ENCODE measurements around the gene GTSE1. TPM values are rescaled to one million over a fixed set of nuclear protein-coding genes. Genes with fewer than 3 reads are reported as not detected.

GTSE1 gene
- total RNA-seq, 3 donors from 2014 or later, result 0.29 to 0.48 TPM; not detected in 1

DNA sequence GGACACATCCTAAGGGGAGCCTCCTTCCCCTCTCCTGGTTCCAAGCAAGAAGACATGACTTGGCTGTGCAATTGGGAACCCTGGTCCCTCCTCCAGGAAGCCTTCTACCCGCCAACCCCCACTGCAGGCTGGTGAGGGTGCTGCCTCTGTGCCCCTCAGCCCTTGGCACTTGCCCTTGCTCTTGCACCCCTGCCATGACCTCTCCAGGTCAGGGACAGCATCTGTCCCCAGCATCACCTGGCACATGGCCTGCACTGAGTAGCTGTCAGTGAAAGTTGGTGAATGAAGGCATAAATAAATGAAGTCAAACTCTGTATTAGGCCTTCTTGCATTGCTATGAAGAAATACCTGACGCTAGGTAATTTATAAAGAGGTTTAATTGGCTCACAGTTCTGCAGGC lies 1.9 kb upstream of the GTSE1 start:
- no peaks in the 10 kb centered on the region for H3K27me3 ChIP-seq
- intact Hi-C loops (cut with DNase I; ENCODE audit: low total_unique reads), result loop anchor here (10.0 kb wide), 2 partner anchors 160 to 300 kb away; no protein-coding TSS in a partner anchor
- H3K36me3 ChIP-seq, result peaks cover 11% of the 10 kb centered on the region
- TF ChIP-seq POLR2AphosphoS5 (IDR thresholded peaks at IDR 0.05) (no peak), POLR2A (IDR thresholded peaks at IDR 0.05) (no peak)
- TF ChIP-seq, protein P1, sequence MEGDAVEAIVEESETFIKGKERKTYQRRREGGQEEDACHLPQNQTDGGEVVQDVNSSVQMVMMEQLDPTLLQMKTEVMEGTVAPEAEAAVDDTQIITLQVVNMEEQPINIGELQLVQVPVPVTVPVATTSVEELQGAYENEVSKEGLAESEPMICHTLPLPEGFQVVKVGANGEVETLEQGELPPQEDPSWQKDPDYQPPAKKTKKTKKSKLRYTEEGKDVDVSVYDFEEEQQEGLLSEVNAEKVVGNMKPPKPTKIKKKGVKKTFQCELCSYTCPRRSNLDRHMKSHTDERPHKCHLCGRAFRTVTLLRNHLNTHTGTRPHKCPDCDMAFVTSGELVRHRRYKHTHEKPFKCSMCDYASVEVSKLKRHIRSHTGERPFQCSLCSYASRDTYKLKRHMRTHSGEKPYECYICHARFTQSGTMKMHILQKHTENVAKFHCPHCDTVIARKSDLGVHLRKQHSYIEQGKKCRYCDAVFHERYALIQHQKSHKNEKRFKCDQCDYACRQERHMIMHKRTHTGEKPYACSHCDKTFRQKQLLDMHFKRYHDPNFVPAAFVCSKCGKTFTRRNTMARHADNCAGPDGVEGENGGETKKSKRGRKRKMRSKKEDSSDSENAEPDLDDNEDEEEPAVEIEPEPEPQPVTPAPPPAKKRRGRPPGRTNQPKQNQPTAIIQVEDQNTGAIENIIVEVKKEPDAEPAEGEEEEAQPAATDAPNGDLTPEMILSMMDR (IDR thresholded peaks at IDR 0.05), result no peak
- no peak for DNase-seq (ENCODE audit: low spot score in 2 of 2)
- peaks cover 5 to 10% of the 10 kb centered on the region in 2 donors for H3K9me3 ChIP-seq
- H3K4me3 ChIP-seq, result no peak overlapping the region
- no peak overlapping the region for H3K27ac ChIP-seq
- H3K4me1 ChIP-seq, result peaks cover 0 to 3% of the 10 kb centered on the region in 2 donors

DNA sequence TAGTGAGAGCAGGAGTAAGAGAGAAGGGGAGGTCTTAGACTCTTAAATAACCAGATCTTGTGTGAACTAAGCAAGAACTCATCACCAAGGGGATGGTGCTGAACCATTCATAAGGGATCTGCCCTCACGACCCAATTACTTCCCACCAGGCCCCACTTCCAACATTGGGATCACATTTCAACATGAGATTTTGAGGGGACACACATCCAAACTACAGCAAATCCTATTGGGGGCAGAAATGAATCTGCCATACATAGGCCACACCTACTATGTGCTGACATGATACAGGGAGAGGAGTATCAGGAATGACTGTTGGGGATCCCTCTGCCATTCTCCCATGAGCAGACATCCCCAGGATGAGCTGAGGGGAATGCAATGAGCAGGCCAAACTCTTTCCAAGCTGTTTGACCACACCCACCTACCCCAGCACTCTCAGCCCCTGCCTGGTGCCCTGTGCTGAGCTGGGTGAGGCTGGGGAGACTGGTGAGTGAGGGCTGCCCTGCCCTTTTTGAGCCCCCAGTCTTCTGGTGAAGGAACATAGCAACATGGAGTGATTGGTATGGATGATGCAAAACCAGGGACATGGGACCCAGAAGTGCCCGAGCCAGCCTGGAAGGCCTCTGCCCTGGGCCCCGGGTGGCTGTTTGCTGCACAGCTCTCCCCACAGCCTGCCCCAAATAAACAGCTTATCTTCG lies 1.2 kb upstream of the GTSE1 start:
- Histone ChIP-seq H3K9me3 (peaks cover 5 to 10% of the 10 kb centered on the region in 2 donors), H3K4me3 (peak overlapping the region in 2 of 3 donors; percentile 67 to 76), H3K4me1 (peaks cover 0 to 3% of the 10 kb centered on the region in 2 donors), H3K27me3 (no peaks in the 10 kb centered on the region), H3K36me3 (peaks cover 11% of the 10 kb centered on the region), H3K27ac (peak overlapping the region; percentile 95)
- intact Hi-C loops (cut with DNase I; ENCODE audit: low total_unique reads), result loop anchor here (10.0 kb wide), 2 partner anchors 161 to 301 kb away; no protein-coding TSS in a partner anchor
- no peak for DNase-seq (ENCODE audit: low spot score in 2 of 2)
- TF ChIP-seq, protein P1 (IDR thresholded peaks at IDR 0.05), result no peak
- TF ChIP-seq POLR2AphosphoS5 (IDR thresholded peaks at IDR 0.05), result no peak
- TF ChIP-seq POLR2A (IDR thresholded peaks at IDR 0.05), result no peak

DNA sequence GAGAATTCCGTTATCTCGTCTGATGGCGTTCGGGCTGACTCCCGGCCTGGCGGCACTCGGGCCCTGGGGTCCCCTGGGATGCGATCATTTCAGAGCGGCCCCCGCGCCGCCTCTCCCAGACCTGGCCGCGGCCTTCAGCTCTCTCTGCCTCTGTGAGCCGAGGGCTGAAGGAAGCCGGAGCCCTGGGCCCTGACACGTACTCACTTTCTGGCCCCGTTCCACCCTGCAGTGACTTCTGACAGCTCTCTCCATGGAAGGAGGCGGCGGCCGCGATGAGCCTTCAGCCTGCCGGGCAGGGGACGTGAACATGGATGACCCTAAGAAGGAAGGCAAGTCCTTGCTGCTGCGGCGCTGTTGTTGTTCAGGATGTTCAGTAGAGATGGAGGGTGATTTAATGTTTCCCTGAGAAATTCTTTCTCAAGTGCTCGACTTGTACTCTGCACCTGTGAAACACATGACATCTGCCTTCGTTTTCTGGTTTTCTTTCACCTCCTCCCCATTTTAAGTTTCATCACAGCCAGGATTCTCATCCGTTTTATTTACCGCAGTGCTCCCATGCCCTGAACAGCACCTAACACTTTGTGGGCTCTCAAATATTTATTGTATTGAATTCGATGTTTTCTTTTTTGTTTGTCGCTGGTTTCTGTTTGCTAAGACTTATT lies 612 bp downstream of the GTSE1 start:
- Histone ChIP-seq H3K27ac (peak overlapping the region; percentile 2 to 95), H3K4me3 (peak overlapping the region; percentile 50 to 76 (median 67)), H3K4me1 (peaks cover 0 to 3% of the 10 kb centered on the region in 2 donors), H3K27me3 (no peaks in the 10 kb centered on the region), H3K9me3 (peaks cover 0 to 1% of the 10 kb centered on the region in 2 donors), H3K36me3 (peaks cover 6% of the 10 kb centered on the region)
- intact Hi-C loops (cut with DNase I; ENCODE audit: low total_unique reads), result loop anchor here (10.0 kb wide), 2 partner anchors 162 to 302 kb away; no protein-coding TSS in a partner anchor
- no peak for DNase-seq (ENCODE audit: low spot score in 2 of 2)
- TF ChIP-seq, protein P1 (IDR thresholded peaks at IDR 0.05), result no peak
- no peak for TF ChIP-seq POLR2AphosphoS5 (IDR thresholded peaks at IDR 0.05)
- TF ChIP-seq POLR2A (IDR thresholded peaks at IDR 0.05), result no peak

DNA sequence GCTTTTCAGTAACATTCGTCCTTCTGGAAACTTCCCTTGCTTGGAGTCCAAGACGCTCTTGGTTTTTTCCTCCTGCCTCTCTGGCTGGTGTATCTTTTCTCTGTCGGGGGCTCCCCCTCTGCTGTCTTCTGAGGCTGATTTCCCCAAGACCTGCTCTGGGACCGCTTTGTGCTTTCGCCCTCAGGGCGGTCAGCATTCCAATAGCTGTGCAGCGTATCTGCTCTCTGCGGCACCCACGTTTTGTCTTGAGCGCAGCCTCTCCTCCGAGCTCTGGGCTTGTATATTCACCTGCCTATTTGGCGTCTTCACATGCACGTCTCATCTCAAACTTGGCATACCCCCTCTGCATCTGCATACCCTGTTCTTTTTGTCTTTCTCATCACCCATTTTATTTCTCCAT lies 2.4 kb downstream of the GTSE1 start:
- Histone ChIP-seq H3K9me3 (no peaks in the 10 kb centered on the region), H3K4me1 (peaks cover 0 to 3% of the 10 kb centered on the region in 2 donors), H3K4me3 (no peak overlapping the region), H3K27ac (no peak overlapping the region), H3K36me3 (no peaks in the 10 kb centered on the region), H3K27me3 (no peaks in the 10 kb centered on the region)
- TF ChIP-seq POLR2A (IDR thresholded peaks at IDR 0.05) (no peak), POLR2AphosphoS5 (IDR thresholded peaks at IDR 0.05) (no peak)
- TF ChIP-seq, protein P1 (IDR thresholded peaks at IDR 0.05), result no peak
- intact Hi-C loops (cut with DNase I; ENCODE audit: low total_unique reads), result loop anchor here (10.0 kb wide), 2 partner anchors 164 to 304 kb away; no protein-coding TSS in a partner anchor
- DNase-seq (ENCODE audit: low spot score in 2 of 2), result no peak

DNA sequence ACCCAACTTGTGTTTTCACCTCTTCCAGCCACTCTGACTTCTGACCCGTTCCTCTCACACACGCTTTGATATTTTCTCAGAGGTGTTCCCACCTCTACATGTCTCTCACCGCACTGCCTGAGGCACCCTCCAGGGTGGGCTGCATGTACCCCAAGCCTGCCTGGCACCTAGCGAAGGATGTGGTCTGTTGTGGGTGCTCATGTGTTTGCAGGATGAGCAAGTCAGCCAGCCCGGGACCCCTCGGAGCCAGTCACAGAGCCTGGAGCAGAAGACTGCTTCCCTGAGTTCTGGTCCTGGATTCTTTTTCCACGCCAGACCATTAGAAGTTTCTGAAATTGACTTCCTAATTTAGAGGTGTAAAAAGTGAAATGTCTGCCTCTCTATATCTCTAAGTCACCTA lies 3.8 kb downstream of the GTSE1 start:
- Histone ChIP-seq H3K4me1 (peaks cover 0 to 3% of the 10 kb centered on the region in 2 donors), H3K27ac (no peak overlapping the region), H3K4me3 (no peak overlapping the region), H3K9me3 (no peaks in the 10 kb centered on the region), H3K36me3 (no peaks in the 10 kb centered on the region), H3K27me3 (no peaks in the 10 kb centered on the region)
- intact Hi-C loops (cut with DNase I; ENCODE audit: low total_unique reads), result no loop called here
- no peak for TF ChIP-seq POLR2AphosphoS5 (IDR thresholded peaks at IDR 0.05)
- TF ChIP-seq POLR2A (IDR thresholded peaks at IDR 0.05), result no peak
- TF ChIP-seq, protein P1 (IDR thresholded peaks at IDR 0.05), result no peak
- no peak for DNase-seq (ENCODE audit: low spot score in 2 of 2)
